ENCODE measurements around the gene FAM89B.

Gene FAM89B

DNA sequence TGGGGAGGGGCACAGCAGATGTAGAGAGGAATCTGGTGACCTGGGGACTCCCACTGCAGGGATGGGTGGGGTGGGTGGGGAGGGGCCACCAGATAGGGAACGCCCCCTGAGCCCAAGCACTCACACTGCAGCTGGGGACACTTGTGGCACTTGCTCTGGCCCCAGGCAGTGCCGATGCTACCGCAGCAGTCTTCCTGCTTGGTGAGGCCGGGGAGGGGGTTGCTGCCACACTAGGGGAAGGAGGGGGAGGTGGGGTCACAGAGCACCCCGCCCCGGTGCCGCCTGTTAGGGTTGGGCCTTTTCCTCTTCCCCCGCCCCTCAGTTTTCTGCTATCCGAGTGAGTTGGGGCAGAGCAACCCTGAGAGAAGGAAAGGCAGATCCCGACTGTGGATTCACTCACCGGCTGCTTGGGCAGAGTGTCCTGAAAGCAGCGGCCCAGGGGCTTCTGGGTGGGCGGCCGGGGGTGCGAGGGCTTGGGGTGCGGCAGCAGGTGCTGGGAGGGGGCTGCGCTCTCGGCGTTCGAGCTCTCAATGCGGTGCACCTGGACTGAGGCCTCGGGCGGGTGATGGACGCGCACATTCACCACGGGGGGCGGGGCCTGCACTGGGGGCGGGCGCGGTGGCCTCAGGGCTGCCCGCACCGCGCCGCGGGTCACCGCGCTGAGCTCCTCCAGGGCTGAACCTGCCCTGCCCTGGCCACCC, 18.9 kb upstream of the FAM89B start:
- H3K27me3 ChIP-seq (ENCODE audit: low read depth, low read length), result no peaks in the 10 kb centered on the region
- peaks cover 0 to 37% of the 10 kb centered on the region in 2 donors for H3K4me1 ChIP-seq (ENCODE audit: control insufficient read depth in 1 of 2, insufficient read depth in 2 of 2, low read length in 2 of 2)
- H3K9me3 ChIP-seq (ENCODE audit: control insufficient read depth in 1 of 2, low read length in 2 of 2), result no peaks in the 10 kb centered on the region
- no peak overlapping the region for H3K4me3 ChIP-seq (ENCODE audit: low read depth in 1 of 2, low read length in 2 of 2)
- H3K27ac ChIP-seq (ENCODE audit: low read length), result no peak overlapping the region
- peaks cover 8 to 11% of the 10 kb centered on the region in 2 donors for H3K36me3 ChIP-seq (ENCODE audit: control insufficient read depth in 1 of 2, insufficient read depth in 2 of 2, low read length in 2 of 2)

- H3K27me3 ChIP-seq (ENCODE audit: low read depth, low read length), result no peaks in the 10 kb centered on the region
- H3K4me3 ChIP-seq (ENCODE audit: low read depth in 1 of 2, low read length in 2 of 2), result no peak overlapping the region
- peaks cover under 1 to 44% of the 10 kb centered on the region in 2 donors for H3K4me1 ChIP-seq (ENCODE audit: control insufficient read depth in 1 of 2, insufficient read depth in 2 of 2, low read length in 2 of 2)
- H3K9me3 ChIP-seq (ENCODE audit: control insufficient read depth in 1 of 2, low read length in 2 of 2), result no peaks in the 10 kb centered on the region
- H3K36me3 ChIP-seq (ENCODE audit: control insufficient read depth in 1 of 2, insufficient read depth in 2 of 2, low read length in 2 of 2), result peaks cover 0 to 11% of the 10 kb centered on the region in 2 donors
- no peak overlapping the region for H3K27ac ChIP-seq (ENCODE audit: low read length)
These were observed 18.1 kb upstream of the FAM89B start for GRCh38 chr11:65554057-65554818.

DNA sequence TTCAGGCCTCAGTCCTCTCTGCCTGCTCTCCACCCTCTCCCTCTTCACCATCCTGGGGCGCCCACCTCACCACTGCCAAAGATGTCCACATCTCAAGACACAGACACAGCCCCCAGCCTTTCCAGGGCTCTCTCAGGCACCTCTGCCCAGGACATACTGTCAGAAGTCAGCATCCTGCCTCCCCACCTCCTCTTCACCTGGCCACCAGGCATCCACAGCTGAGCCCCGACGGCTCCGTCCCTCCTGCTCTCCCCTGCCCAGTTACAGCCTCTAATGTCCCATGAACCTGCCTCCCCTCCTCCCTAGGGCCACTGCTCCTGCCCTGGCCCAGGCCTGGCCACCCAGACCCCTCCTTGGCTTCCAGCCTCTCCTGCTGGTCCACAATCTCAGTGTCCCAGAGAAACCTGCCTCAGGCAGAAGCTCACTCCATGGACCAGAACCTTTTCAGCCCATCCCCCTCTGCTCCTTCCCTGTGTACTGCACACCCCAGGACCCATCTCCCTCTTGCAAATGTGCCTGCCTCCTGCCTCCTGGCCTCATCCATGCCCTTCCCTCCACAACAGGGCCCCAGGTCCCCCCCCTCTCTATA, 17.4 kb upstream of the FAM89B start:
- no peaks in the 10 kb centered on the region for H3K9me3 ChIP-seq (ENCODE audit: control insufficient read depth in 1 of 2, low read length in 2 of 2)
- peaks cover 6 to 51% of the 10 kb centered on the region in 2 donors for H3K4me1 ChIP-seq (ENCODE audit: control insufficient read depth in 1 of 2, insufficient read depth in 2 of 2, low read length in 2 of 2)
- H3K27me3 ChIP-seq (ENCODE audit: low read depth, low read length), result no peaks in the 10 kb centered on the region
- no peak overlapping the region for H3K27ac ChIP-seq (ENCODE audit: low read length)
- no peak overlapping the region for H3K4me3 ChIP-seq (ENCODE audit: low read depth in 1 of 2, low read length in 2 of 2)
- peaks cover 0 to 11% of the 10 kb centered on the region in 2 donors for H3K36me3 ChIP-seq (ENCODE audit: control insufficient read depth in 1 of 2, insufficient read depth in 2 of 2, low read length in 2 of 2)

GRCh38 chr11:65555693-65556231, 16.6 kb upstream of the FAM89B start:
- H3K27ac ChIP-seq (ENCODE audit: low read length), result no peak overlapping the region
- H3K36me3 ChIP-seq (ENCODE audit: control insufficient read depth in 1 of 2, insufficient read depth in 2 of 2, low read length in 2 of 2), result peaks cover 0 to 11% of the 10 kb centered on the region in 2 donors
- H3K9me3 ChIP-seq (ENCODE audit: control insufficient read depth in 1 of 2, low read length in 2 of 2), result no peaks in the 10 kb centered on the region
- no peak overlapping the region for H3K4me3 ChIP-seq (ENCODE audit: low read depth in 1 of 2, low read length in 2 of 2)
- no peaks in the 10 kb centered on the region for H3K27me3 ChIP-seq (ENCODE audit: low read depth, low read length)
- H3K4me1 ChIP-seq (ENCODE audit: control insufficient read depth in 1 of 2, insufficient read depth in 2 of 2, low read length in 2 of 2), result peaks cover 14 to 60% of the 10 kb centered on the region in 2 donors

- Histone ChIP-seq H3K27ac (ENCODE audit: low read length) (peak overlapping the region; percentile 58), H3K4me1 (ENCODE audit: control insufficient read depth in 1 of 2, insufficient read depth in 2 of 2, low read length in 2 of 2) (peaks cover 14 to 64% of the 10 kb centered on the region in 2 donors), H3K4me3 (ENCODE audit: low read depth in 1 of 2, low read length in 2 of 2) (peak overlapping the region; percentile 44 to 66)
These were observed 15.7 kb upstream of the FAM89B start for GRCh38 chr11:65556470-65557279.

DNA sequence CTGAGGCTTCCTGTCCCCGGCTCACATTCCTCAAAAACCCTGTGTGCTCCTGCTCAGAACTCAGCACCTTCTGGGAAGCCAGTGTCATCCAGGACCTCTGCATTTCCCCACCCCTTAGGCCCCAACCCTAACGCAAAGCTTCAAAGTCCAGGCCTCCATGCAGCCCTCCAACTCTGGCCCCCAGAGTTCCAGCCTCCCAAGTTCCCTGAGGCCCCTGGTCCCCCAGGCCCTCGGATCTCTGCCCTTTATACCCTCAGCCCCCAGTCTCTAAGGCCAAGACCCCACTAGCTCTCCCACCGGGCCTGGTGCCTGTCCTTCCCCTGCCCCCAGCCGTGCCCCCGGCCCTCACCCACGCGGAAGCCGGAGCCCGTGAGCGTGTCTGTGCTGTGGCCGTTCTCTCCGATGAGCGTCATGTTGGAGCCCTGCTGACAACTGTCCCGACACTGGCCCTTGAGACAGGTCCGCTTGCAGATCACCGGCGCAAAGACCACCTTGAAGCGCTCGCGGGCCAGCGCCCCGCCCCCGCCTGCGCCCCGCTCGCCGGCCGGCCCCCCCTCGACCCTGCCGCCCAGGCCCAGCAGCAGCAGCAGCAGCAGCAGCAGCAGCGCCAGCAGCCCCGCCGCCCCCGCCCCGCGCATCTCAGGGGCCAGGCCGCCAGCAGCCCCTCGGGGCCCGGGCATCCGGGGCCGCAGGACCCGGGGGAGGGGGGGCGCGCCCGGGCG, 14.9 kb upstream of the FAM89B start:
- Histone ChIP-seq H3K36me3 (ENCODE audit: control insufficient read depth in 1 of 2, insufficient read depth in 2 of 2, low read length in 2 of 2) (no peaks in the 10 kb centered on the region), H3K27me3 (ENCODE audit: low read depth, low read length) (no peaks in the 10 kb centered on the region), H3K27ac (ENCODE audit: low read length) (peak overlapping the region; percentile 58), H3K4me1 (ENCODE audit: control insufficient read depth in 1 of 2, insufficient read depth in 2 of 2, low read length in 2 of 2) (peaks cover 14 to 64% of the 10 kb centered on the region in 2 donors), H3K4me3 (ENCODE audit: low read depth in 1 of 2, low read length in 2 of 2) (peak overlapping the region; percentile 44 to 66), H3K9me3 (ENCODE audit: control insufficient read depth in 1 of 2, low read length in 2 of 2) (no peaks in the 10 kb centered on the region)

More at GRCh38 chr11:65556470-65557279, 15.7 kb upstream of the FAM89B start:
- Histone ChIP-seq H3K9me3 (ENCODE audit: control insufficient read depth in 1 of 2, low read length in 2 of 2) (no peaks in the 10 kb centered on the region), H3K27me3 (ENCODE audit: low read depth, low read length) (no peaks in the 10 kb centered on the region), H3K36me3 (ENCODE audit: control insufficient read depth in 1 of 2, insufficient read depth in 2 of 2, low read length in 2 of 2) (peaks cover 0 to 5% of the 10 kb centered on the region in 2 donors)

GRCh38 chr11:65558002-65558929, 14.1 kb upstream of the FAM89B start, which contains the start of gene LTBP3:
Gene LTBP3, minus strand, starts transcription at chr11:65558359. Its CDS starts 400 bp downstream, at chr11:65557959.
- Histone ChIP-seq H3K27me3 (ENCODE audit: low read depth, low read length) (no peaks in the 10 kb centered on the region), H3K27ac (ENCODE audit: low read length) (peak within 1 kb of the TSS; percentile 69), H3K4me3 (ENCODE audit: low read depth in 1 of 2, low read length in 2 of 2) (peak within 1 kb of the TSS; percentile 44 to 66), H3K9me3 (ENCODE audit: control insufficient read depth in 1 of 2, low read length in 2 of 2) (no peaks in the 10 kb centered on the region), H3K36me3 (ENCODE audit: control insufficient read depth in 1 of 2, insufficient read depth in 2 of 2, low read length in 2 of 2) (no peaks in the 10 kb centered on the region), H3K4me1 (ENCODE audit: control insufficient read depth in 1 of 2, insufficient read depth in 2 of 2, low read length in 2 of 2) (peaks cover 14 to 64% of the 10 kb centered on the region in 2 donors)

GRCh38 chr11:65558930-65559509, 13.3 kb upstream of the FAM89B start:
- no peaks in the 10 kb centered on the region for H3K9me3 ChIP-seq (ENCODE audit: control insufficient read depth in 1 of 2, low read length in 2 of 2)
- H3K27me3 ChIP-seq (ENCODE audit: low read depth, low read length), result no peaks in the 10 kb centered on the region
- H3K27ac ChIP-seq (ENCODE audit: low read length), result peak overlapping the region; percentile 69
- H3K4me1 ChIP-seq (ENCODE audit: control insufficient read depth in 1 of 2, insufficient read depth in 2 of 2, low read length in 2 of 2), result peaks cover 14 to 64% of the 10 kb centered on the region in 2 donors
- H3K4me3 ChIP-seq (ENCODE audit: low read depth in 1 of 2, low read length in 2 of 2), result peak overlapping the region in 1 of 2 donors; percentile 66
- H3K36me3 ChIP-seq (ENCODE audit: control insufficient read depth in 1 of 2, insufficient read depth in 2 of 2, low read length in 2 of 2), result no peaks in the 10 kb centered on the region

DNA sequence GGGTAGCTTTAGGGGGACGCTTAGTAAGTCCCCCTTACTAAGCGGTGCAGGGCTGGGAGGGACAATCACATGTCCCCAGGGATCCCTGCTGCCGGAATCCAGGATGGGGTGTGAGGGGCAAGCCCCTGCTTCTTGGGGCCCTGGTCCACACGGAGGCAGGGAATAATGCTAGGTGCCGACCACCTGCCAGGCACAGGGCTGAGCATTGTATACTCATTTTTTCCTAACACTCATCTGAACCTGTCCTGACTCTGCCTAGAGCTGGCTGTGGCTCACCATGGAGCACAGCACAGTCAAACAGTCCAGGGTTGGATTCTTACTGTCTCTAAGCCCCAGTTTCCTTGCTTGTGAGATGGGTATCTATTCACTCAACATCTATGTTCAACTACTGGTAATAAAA, 12.8 kb upstream of the FAM89B start:
- H3K27ac ChIP-seq (ENCODE audit: low read length), result peak overlapping the region; percentile 69
- H3K9me3 ChIP-seq (ENCODE audit: control insufficient read depth in 1 of 2, low read length in 2 of 2), result no peaks in the 10 kb centered on the region
- H3K4me3 ChIP-seq (ENCODE audit: low read depth in 1 of 2, low read length in 2 of 2), result no peak overlapping the region
- no peaks in the 10 kb centered on the region for H3K27me3 ChIP-seq (ENCODE audit: low read depth, low read length)
- H3K36me3 ChIP-seq (ENCODE audit: control insufficient read depth in 1 of 2, insufficient read depth in 2 of 2, low read length in 2 of 2), result no peaks in the 10 kb centered on the region
- peaks cover 14 to 60% of the 10 kb centered on the region in 2 donors for H3K4me1 ChIP-seq (ENCODE audit: control insufficient read depth in 1 of 2, insufficient read depth in 2 of 2, low read length in 2 of 2)

All from muscle layer of duodenum (tissue), 2 donors.